HG03045 (cell line): Measurements from ENCODE around the gene AFF3.
A peak's percentile ranks its signal among the peaks of the same experiment; 100 is the strongest.
"Not testable (repeated sequence)": the region's sequence is repeated elsewhere in the genome, so short reads cannot be mapped to it uniquely, and the experiment has no call there.

Experiments
- ATAC-seq: cut with Tn5 transposase; IDR thresholded peaks from one replicate; pipeline ENCODE4 v1.9.1; 2021; ENCODE audit warnings: mild to moderate bottlenecking, moderate library complexity; ENCODE audit not compliant: unreplicated experiment

AFF3 gene, protein sequence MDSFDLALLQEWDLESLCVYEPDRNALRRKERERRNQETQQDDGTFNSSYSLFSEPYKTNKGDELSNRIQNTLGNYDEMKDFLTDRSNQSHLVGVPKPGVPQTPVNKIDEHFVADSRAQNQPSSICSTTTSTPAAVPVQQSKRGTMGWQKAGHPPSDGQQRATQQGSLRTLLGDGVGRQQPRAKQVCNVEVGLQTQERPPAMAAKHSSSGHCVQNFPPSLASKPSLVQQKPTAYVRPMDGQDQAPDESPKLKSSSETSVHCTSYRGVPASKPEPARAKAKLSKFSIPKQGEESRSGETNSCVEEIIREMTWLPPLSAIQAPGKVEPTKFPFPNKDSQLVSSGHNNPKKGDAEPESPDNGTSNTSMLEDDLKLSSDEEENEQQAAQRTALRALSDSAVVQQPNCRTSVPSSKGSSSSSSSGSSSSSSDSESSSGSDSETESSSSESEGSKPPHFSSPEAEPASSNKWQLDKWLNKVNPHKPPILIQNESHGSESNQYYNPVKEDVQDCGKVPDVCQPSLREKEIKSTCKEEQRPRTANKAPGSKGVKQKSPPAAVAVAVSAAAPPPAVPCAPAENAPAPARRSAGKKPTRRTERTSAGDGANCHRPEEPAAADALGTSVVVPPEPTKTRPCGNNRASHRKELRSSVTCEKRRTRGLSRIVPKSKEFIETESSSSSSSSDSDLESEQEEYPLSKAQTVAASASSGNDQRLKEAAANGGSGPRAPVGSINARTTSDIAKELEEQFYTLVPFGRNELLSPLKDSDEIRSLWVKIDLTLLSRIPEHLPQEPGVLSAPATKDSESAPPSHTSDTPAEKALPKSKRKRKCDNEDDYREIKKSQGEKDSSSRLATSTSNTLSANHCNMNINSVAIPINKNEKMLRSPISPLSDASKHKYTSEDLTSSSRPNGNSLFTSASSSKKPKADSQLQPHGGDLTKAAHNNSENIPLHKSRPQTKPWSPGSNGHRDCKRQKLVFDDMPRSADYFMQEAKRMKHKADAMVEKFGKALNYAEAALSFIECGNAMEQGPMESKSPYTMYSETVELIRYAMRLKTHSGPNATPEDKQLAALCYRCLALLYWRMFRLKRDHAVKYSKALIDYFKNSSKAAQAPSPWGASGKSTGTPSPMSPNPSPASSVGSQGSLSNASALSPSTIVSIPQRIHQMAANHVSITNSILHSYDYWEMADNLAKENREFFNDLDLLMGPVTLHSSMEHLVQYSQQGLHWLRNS (N-terminal part only)

DNA sequence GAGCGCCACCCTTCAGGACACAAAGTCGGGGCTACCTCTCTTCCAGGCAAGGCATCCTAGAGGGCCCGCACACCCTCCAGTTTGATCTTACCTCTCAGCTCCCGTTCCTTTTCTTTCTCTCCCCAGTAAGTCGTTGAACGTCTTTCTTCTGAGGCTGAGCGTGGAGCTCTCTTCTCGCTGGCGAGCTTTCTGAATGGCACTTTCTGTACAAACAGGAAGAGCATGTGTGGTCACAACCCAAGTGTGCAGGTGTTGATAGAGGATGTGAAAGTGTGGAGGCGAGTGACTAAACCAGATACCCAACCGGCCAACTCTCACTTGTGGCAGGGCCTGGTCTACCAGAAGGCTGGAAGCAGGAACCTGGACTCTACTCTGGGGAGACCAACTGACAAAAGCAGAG, at the start of gene AFF3:
Gene AFF3 (minus strand): TSS at position 198 of the 400 bp plus-strand sequence. CDS start 38,136 bp downstream, outside the sequence.
- ATAC-seq, result peak; percentile 93

DNA sequence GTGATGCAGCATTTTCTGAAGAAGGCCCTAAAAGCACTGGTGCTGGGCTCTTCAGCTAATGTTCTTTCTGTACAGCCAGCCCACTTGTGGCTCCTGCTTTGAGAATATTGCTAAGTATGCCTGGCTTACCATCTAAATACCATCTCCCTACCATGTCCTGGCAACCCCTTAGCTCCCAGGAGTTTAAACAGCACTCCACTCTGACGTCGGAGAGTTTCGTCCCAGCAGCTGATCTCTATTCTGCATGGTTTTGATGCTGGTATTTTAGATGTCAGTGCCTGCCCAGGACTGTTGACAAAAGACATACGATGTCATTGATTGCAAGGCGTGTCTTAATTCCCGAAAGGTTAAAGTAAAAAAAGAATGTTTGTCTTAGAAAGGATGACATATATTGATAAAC, 47.0 kb upstream of the AFF3 start:
- ATAC-seq, result no peak

- ATAC-seq, result no peak
Observed at GRCh38 chr2:100188326-100188725, 45.9 kb upstream of the AFF3 start.

GRCh38 chr2:100186126-100186525, 43.7 kb upstream of the AFF3 start:
- no peak for ATAC-seq

DNA sequence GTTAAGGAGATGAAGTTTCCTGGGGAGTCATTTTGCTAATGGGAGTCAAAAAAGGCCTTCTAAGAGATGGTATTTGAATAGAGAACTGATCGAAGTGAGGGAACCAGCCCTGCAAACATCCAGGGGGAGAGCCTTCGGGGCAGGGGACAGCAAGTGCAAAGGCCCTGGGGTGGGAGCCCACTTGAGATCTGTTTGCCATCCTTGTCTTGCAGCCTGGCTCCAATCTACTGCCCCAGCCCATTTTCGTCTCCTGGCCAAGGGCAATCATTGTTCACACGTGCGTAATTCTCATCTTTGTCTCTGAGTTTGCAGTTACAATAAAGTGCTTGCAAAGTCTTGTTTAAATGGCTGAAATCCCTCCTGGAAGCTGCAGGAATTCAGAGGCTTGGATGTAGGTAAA, 43.1 kb upstream of the AFF3 start:
- ATAC-seq, result no peak

DNA sequence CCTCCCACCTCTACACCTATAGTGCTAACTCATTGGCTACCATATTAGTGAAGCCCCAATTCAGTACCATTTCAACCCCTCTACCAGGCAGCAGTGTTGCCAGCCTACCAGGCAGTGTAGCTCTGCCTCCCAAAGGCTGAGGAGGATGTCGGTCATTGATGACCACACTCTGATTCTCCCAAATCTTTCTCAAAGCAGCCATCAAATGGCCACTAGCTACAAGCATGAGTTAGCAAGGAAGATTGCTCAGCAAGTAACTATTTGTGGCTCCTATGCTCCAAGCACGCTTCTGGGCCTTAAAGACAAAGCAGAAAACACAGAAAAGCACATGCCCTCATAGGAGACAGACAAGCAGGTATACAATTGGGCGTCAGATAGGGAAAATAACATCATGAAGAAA, 42.7 kb upstream of the AFF3 start:
- ATAC-seq, result no peak

DNA sequence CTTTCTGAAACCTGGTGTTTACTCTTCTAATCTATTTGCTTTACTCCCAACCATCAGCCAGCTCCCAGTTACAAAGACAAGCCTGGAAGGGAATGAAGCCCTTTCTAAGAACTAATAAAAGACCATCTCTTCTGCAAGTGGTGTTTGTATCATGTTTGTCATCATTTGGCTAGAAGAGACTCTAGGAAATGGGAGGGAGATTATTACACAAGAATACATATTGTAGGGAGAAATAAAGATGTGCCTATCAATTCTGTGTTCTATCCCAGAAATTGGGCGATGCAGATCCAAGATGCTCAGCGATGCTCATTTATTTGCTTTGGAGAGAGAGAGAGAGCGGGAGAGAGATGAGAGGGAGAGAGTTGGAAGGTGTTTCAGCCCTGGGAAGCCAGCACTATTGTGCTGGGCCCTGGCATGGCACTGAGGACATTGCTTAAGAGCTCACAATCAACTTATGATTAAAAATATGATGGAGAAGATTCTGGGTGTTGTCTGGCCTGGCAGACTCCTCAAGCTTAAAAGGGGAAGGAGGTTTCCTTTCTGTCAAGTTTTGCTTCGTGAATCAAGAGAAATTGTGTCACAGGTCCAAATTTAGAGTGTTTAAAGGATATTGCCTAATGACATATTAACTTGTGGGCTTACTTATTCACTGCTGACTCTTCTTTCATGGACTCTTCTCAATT, 41.8 kb upstream of the AFF3 start:
- ATAC-seq, result no peak

GRCh38 chr2:100182494-100183361, 40.3 kb upstream of the AFF3 start:
- no peak for ATAC-seq

DNA sequence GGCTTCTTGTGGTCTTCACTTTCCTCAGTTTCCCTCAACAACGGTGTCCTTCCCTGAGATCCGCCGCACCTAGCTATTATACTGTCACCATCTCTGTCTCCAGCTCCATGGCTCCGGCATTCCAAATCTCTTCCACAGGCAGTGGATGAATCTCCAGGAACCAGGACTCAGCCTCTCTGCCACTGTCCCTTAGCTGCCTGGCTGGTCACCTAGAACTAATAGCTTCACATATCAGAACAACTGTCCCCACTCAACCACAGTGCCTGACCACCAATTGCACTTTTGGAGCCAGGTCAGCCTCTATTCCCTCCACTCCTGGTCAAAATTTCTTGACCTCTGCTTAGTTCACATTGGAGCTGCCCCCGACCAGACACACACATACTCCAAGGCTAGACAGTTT, 38.1 kb upstream of the AFF3 start:
- no peak for ATAC-seq

DNA sequence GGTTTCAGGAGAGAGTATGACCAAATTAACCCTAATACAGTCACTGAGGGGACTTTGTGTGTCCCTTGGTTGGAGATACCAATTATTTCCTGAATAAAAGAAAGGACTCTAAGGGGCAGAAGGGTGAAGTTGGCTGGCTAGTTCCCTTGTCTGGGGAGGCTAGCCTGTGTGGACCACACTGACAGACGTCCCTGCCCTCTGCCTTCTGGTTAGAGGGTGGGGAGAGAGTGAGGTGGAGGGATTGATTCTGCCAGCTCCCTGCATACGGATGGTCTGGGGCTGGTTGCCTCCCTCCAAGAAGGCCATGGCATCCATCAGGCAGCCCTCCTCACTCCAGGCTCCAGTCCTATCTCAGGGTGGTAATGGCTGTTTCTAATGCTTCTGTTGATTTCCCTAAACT, 37.4 kb upstream of the AFF3 start:
- ATAC-seq, result no peak

GRCh38 chr2:100178864-100179263, 36.5 kb upstream of the AFF3 start:
- ATAC-seq, result no peak

GRCh38 chr2:100178085-100178788, 35.8 kb upstream of the AFF3 start:
- ATAC-seq, result no peak

DNA sequence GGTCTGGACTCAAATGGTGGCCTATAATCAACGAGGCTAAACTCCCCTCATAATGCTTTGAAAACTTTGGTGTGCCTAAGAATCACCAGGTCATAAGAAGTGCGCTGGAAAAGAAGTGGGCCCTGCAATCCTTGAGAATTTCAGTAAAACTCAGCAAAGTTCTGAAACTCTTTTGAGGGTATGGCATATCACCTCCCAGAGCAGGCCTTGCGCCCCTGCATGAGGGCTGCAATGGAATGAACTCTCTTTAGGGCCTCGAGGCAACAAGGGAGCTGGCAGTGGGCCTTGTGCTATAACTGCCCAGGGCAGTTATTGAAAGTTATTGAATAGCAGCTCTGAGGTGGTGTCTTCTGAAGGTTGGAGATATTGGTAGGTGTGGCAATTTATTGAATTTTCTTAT, 34.5 kb upstream of the AFF3 start:
- no peak for ATAC-seq

GRCh38 chr2:100174026-100174431, 31.6 kb upstream of the AFF3 start:
- no peak for ATAC-seq

- no peak for ATAC-seq
Observed at GRCh38 chr2:100166701-100167100, 24.3 kb upstream of the AFF3 start.

- ATAC-seq, result no peak
Observed at GRCh38 chr2:100163605-100164004, 21.2 kb upstream of the AFF3 start.

DNA sequence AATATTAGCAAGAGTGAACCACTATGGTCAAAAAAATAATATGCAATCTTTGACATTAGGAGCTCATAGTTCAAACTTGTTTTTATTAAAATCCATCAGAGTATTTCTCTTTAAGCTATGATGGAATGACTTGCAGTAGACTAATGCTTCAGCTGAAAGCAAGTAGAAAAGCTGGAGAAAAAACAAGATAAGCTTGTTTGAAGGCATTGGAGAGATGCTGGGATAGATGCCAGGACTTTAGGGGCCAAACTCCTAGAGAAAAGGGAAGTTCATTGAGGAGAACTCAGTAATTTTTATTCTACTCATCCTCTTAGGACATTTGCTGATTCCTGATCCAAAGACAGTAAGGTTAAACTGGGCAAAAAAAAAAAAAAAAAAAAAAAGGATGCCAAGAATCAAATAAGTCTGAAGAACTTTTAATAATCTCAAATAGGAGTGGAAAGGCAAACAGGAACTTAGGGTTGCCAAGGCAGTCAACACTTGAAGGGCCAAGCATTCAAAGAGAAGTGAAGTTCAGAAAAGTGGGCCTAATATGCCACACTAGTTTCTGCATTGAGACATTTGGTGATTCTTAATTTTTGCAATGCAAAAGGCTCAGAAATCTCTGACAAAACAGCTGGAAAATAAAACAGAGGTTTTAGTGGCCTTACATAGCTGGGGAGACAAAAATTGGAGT, 19.7 kb upstream of the AFF3 start:
- ATAC-seq, result no peak

DNA sequence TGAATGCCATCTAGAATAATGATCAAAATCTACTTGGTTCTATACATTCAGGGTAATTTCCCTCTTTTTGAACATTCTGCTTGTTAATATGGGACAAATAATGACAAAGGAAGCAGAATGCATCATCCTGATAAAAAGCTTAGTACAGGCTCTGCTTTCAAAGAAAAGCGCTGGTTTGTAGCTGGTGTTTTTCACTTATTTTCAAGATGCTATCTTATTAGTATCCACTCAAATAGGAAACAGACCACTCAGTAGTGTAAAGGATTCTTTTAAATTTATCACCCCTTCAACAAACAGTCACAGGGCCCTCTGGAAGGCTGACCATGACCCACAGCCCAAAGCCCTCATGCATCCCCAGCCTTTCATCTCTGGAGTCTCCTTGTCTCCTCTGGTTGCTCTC, 18.0 kb upstream of the AFF3 start:
- no peak for ATAC-seq

GRCh38 chr2:100151832-100152231, 9.4 kb upstream of the AFF3 start:
- ATAC-seq, result not testable (repeated sequence)
